ENCODE data around the gene INPP5J. TPM values are rescaled to one million over a fixed set of nuclear protein-coding genes. Genes with fewer than 3 reads are reported as not detected.
"Not testable (repeated sequence)": the region's sequence is repeated elsewhere in the genome, so short reads cannot be mapped to it uniquely, and the experiment has no call there.

The INPP5J gene
- total RNA-seq, 1 experiment from 2014 or later: 1.7 TPM

GRCh38 chr22:31095637-31096249 is 27.0 kb upstream of the INPP5J start:
- ATAC-seq (no peak), DNase-seq (ENCODE audit: low read depth, low spot score) (no peak)
- no peak overlapping the region for H3K4me3 ChIP-seq (ENCODE audit: low read depth in 2 of 2, low read length in 2 of 2)
- H3K27ac ChIP-seq (ENCODE audit: low read length): no peak overlapping the region
- no TSS peak for BruUV-seq (replicated peaks)
- POLR2A ChIA-PET: interaction anchor here (0.7 kb wide), 1 partner anchor 23 kb away, joined by 5 read pairs; no protein-coding TSS in a partner anchor
- in situ Hi-C loops (cut with HindIII; ENCODE audit: low pct_unique_long_range_greater_than_20kb, low sequenced_read_pairs) (no loop called here), intact Hi-C loops (cut with micrococcal nuclease; ENCODE audit: unreplicated experiment) (no loop called here)
- H3K27me3 ChIP-seq (ENCODE audit: control insufficient read depth, insufficient read depth, low read length): no peaks in the 10 kb centered on the region
- H3K9me3 ChIP-seq (ENCODE audit: control insufficient read depth, insufficient read depth, low read depth, low read length): no peaks in the 10 kb centered on the region
- H3K36me3 ChIP-seq (ENCODE audit: control insufficient read depth, insufficient read depth, low read length): no peaks in the 10 kb centered on the region
- CTCF ChIA-PET: interaction anchor here (0.9 kb wide), 1 partner anchor 45 kb away, joined by 3 read pairs; no protein-coding TSS in a partner anchor
- H3K4me1 ChIP-seq (ENCODE audit: control insufficient read depth, insufficient read depth, low read length): no peaks in the 10 kb centered on the region
- TF ChIP-seq REST (IDR thresholded peaks at IDR 0.05; ENCODE audit: insufficient read depth in 1 of 2, low read depth in 2 of 2, low read length in 1 of 2): no peak
- no peak for TF ChIP-seq POLR2AphosphoS5 (IDR thresholded peaks at IDR 0.05; ENCODE audit: low read depth, low read length)
- TF ChIP-seq CTCF (IDR thresholded peaks at IDR 0.05): no peak
- no peak for TF ChIP-seq SIN3A (IDR thresholded peaks at IDR 0.05; ENCODE audit: borderline replicate concordance, insufficient read depth, low read depth, low read length)
- no peak for TF ChIP-seq TCF7L2 (IDR thresholded peaks at IDR 0.05; ENCODE audit: low read depth, low read length)

GRCh38 chr22:31096657-31097279 is 26.0 kb upstream of the INPP5J start:
- ATAC-seq (no peak), DNase-seq (ENCODE audit: low read depth, low spot score) (no peak)
- no peaks in the 10 kb centered on the region for H3K27me3 ChIP-seq (ENCODE audit: control insufficient read depth, insufficient read depth, low read length)
- H3K9me3 ChIP-seq (ENCODE audit: control insufficient read depth, insufficient read depth, low read depth, low read length): no peaks in the 10 kb centered on the region
- intact Hi-C loops (cut with micrococcal nuclease; ENCODE audit: unreplicated experiment) (no loop called here), in situ Hi-C loops (cut with HindIII; ENCODE audit: low pct_unique_long_range_greater_than_20kb, low sequenced_read_pairs) (no loop called here)
- H3K4me1 ChIP-seq (ENCODE audit: control insufficient read depth, insufficient read depth, low read length): no peaks in the 10 kb centered on the region
- CTCF ChIA-PET: interaction anchor here (0.5 kb wide), 1 partner anchor 90 kb away, joined by 4 read pairs; no protein-coding TSS in a partner anchor
- BruUV-seq (replicated peaks): no TSS peak
- H3K4me3 ChIP-seq (ENCODE audit: low read depth in 2 of 2, low read length in 2 of 2): no peak overlapping the region
- no peak overlapping the region for H3K27ac ChIP-seq (ENCODE audit: low read length)
- no peak for TF ChIP-seq POLR2AphosphoS5 (IDR thresholded peaks at IDR 0.05; ENCODE audit: low read depth, low read length)
- no peak for TF ChIP-seq SIN3A (IDR thresholded peaks at IDR 0.05; ENCODE audit: borderline replicate concordance, insufficient read depth, low read depth, low read length)
- no peak for TF ChIP-seq REST (IDR thresholded peaks at IDR 0.05; ENCODE audit: insufficient read depth in 1 of 2, low read depth in 2 of 2, low read length in 1 of 2)
- no peak for TF ChIP-seq CTCF (IDR thresholded peaks at IDR 0.05)
- no peak for TF ChIP-seq TCF7L2 (IDR thresholded peaks at IDR 0.05; ENCODE audit: low read depth, low read length)
- no peaks in the 10 kb centered on the region for H3K36me3 ChIP-seq (ENCODE audit: control insufficient read depth, insufficient read depth, low read length)
- POLR2A ChIA-PET: no interaction called here

- H3K27me3 ChIP-seq (ENCODE audit: control insufficient read depth, insufficient read depth, low read length); H3K4me1 ChIP-seq (ENCODE audit: control insufficient read depth, insufficient read depth, low read length); CTCF ChIA-PET; in situ Hi-C loops (cut with HindIII; ENCODE audit: low pct_unique_long_range_greater_than_20kb, low sequenced_read_pairs); ATAC-seq; H3K4me3 ChIP-seq (ENCODE audit: low read depth in 2 of 2, low read length in 2 of 2); DNase-seq (ENCODE audit: low read depth, low spot score); H3K9me3 ChIP-seq (ENCODE audit: control insufficient read depth, insufficient read depth, low read depth, low read length); H3K27ac ChIP-seq (ENCODE audit: low read length); BruUV-seq (replicated peaks); intact Hi-C loops (cut with micrococcal nuclease; ENCODE audit: unreplicated experiment); POLR2A ChIA-PET; H3K36me3 ChIP-seq (ENCODE audit: control insufficient read depth, insufficient read depth, low read length): not testable (repeated sequence)
Observed at GRCh38 chr22:31097539-31097938, 25.2 kb upstream of the INPP5J start.

All from Panc1 (cell line).